Measurements from ENCODE around the gene D2HGDH.

DNA sequence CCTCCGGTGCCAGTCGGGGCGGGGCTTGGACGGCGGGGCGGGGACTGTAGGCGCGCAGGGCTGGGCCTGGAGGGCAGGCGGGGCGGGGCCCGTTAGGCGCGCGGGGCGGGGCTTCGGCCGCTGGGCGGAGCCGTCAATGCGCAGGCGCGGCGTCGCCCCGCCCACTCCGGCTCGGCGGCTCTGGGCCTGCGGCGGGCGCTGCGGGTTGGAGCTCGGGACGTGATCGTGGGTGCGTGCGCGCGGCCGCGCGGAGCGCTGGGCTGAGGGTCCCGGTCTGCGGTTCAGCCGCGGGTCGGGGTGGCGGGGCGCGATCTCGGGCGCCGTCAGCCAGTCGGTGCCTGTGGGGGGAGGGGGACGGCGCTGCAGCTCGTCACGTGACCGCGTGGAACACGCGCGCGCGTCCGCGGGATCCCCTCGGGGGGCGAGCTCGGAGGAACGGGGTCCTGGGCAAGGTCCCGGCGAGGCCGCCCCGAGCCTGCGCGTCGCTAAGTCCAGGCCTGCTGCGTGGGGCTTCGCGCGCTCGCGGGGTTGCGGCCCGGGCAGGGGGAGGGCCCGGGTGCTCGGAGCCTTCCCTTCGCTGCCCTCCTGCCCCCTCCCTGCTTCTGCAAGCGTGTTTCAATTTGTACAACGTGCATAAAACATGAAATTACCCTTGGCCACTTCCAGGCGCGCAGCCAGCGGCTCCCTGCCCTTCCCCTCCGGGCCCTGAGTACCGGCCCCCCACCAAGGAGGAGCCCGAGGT lies at the start of gene D2HGDH:
- TF ChIP-seq CTCF (conservative IDR thresholded peaks at IDR 0.05 in 1 of 2, IDR thresholded peaks at IDR 0.05 in 1 of 2; ENCODE audit: extremely low read depth in 1 of 2, insufficient read depth in 1 of 2, low read depth in 1 of 2, low read length in 2 of 2) (no peak), EZH2 (IDR thresholded peaks at IDR 0.05; ENCODE audit: borderline replicate concordance, low read length) (no peak)

Measured in mammary epithelial cell (primary cell).